Activated CD8-positive, alpha-beta memory T cell treated with anti-CD3 and anti-CD28 coated beads for 1 hour (primary cell): ENCODE data around the gene IFT74.
"Not testable (repeated sequence)": the region's sequence is repeated elsewhere in the genome, so short reads cannot be mapped to it uniquely, and the experiment has no call there.

Experiments used
- DNase-seq, 2 donors: peaks; one replicate each; pipeline ENCODE4 v3.0.0-alpha.2; 2020; ENCODE audit warnings: low read depth in 1 of 2; ENCODE audit errors: extremely low read depth in 1 of 2

The IFT74 gene

DNA sequence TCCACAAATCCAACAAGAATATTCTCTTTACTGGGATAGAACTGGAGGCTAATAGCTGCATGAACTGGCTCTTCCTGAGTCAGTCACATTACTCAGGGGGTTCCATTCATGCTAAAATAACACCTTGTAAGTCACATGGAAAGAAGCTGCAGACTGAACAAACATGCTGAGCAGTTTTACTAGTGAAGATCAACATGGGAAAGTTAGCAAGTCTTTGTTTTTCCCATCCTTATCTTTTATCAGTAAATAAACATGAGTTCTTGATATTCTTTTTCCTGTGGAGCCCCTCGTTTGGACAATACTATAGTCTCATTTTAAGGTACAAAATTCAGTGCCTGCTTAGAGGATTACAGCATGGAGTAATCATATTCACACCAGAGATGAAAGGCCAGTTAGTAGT is 109.1 kb downstream of the IFT74 start:
- DNase-seq = no peak

DNA sequence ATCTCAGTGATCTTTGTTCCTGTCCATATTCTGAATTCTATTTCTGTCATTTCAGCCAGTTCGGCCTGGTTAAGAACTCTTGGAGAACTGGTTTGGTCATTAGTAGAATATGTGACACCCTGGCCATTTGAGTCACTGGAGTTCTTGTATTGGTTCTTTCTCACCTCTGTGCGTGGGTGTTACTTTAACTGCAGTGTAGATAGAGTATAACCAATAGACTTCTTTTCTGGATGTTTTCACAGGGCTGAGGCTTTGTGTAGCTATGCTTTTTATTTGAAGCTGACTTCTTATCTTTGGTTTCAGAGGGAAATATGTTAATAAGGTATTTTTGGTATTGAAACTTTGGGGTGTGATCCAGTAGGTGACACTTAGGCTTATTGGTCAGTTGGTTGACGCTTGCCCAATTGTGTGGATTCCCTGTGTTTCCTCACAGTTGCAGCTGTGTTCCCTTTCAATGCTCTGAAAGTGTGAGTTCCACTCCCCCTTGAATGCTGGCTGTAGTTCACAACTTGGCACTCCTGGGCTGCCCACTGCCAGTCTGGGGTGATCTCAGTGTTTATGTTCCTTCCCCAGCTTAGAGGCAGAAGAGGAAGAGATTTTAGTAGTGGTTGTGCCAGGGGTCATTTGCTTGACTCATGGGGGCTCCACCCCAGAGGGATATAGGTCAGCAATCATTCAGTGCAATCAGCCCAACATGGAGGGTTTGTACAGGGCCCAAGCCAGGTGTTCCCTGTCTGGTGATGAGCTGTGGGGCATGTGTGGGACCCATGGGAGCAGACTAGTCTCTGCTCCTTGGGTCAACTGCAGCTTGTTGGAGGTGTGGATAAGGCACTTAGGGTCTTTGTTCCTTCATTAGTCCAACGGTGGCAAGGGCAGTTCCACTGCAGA is 117.9 kb downstream of the IFT74 start:
- no peak for DNase-seq

DNA sequence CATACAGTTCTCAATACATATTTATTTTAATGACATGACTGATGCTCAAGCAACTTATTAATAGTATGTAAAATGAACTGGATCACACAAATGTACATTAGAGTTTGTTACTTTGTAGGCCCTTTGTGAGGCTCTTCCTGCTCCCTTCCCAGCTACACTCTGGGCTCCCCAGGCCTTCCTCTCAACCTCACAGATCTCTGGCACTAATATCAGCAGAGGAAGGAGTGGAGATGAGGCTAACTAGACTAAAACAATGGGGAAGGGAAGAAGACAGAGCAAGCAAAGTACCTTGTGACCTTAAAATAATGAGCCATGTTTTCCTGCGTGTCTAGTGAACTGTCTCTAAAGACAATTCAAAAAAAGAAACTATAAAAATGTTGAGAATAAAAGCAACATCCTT is 122.5 kb downstream of the IFT74 start:
- DNase-seq = no peak

DNA sequence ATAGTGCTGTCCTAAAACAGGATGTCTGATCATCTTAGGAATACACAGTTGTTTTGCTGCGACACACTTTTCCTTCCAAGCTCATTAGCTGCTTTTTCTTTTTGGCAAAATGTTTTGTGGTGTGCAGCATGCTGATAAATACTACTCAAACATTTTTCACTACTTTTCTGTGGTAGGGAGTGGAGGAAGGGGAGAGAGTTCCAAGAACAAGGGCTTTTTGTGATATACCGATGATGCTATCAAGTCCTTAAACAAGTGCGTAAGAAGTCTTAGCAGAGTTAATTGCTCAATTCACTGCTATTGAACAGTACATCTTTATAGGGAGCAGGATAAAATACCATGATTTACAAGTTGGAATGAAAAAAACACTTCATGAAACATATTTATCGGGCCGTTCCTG is 129.2 kb downstream of the IFT74 start:
- DNase-seq = no peak

DNA sequence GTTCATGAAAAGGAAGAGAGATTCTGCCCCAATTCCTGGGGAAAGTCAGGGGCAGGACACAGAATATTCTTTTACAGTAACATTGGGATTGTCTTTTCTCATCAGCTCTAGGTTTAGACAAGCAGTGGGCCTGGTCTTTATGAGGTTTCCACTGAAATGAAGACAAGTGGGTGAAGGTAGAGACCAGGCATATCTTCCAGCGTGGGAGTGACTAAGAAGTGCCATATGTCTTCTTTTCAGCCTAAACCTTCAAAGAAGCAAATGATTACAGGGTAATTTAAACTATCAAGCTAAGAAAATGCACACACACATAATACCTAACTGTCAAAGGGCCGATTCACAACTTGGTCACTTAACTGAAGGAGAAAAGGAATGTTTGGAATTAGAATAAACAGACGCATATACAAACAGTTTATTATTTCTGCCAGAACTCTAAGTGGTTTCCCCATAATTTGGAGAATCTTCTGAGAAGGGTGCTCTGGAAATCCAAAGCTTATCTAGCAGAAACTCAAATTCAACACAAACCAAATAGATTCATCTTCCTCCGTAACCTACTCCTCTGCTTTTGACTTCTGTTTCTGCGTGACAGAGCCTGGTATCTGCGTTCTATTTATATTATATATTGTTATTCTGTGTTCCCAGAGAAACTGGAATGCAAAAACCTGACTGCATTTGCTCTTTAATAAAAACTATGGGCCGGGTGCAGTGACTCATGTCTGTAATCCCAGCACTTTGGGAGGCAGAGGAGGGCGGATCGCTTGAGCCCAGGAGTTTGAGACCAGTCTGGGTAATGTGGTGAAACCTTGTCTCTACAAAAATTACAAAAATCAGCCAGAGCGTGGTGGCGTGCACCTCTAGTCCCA is 130.8 kb downstream of the IFT74 start:
- DNase-seq = no peak

DNA sequence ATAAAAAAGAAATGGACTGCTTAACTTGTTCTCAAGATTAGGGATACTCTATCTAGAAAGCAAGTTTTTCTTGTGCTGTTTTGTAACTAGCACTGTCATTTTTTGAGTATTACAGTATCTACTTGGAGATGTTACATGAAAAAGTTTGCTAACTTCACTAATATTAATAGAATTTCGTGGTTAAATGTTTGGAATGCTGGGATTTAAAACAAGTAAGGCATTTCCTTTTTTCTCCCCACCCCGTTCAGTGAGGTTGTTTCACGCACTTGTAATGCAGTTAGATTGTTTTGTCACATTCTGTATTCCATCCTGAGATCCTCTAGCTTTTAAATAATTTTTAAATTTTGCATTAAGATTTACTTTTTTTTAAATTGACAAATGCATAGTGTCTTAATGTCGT is 132.8 kb downstream of the IFT74 start:
- DNase-seq = no peak

DNA sequence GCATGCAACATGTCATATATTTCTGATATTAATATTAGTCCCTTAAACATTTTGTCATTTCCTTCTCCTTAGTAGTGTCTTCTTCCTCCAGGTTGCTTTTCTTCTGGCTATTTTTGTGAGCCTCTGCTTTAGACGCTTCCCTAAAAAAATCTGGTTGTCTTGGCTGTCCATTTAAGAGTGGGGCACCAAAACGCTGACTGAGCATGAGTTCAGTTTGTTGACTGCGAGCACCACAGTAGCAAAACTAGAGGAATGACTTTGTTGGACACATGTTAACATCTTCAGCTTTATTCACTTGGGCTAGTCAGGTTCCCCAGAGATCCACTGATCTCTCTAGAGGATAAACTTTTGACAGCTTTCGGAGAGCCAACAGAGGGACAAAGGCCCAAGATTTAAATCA is 133.5 kb downstream of the IFT74 start:
- no peak for DNase-seq

DNA sequence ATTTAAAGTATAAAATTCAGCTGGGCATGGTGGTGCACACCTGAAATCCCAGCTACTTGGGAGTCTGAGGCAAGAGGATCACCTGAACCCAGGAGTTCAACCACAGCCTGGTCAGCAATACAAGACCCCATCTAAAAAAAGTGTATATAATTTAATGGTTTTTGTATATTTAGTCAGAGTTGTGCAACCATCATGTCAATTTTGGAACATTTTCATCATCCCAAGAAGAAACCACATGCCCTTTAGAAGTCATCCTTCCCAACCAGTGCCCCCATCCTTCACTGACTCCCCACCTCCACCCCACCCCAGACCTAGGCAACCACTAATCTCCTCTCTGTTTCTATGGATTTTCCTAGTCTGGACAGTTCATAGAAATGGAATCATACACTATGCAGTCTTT is 134.0 kb downstream of the IFT74 start:
- no peak for DNase-seq

DNA sequence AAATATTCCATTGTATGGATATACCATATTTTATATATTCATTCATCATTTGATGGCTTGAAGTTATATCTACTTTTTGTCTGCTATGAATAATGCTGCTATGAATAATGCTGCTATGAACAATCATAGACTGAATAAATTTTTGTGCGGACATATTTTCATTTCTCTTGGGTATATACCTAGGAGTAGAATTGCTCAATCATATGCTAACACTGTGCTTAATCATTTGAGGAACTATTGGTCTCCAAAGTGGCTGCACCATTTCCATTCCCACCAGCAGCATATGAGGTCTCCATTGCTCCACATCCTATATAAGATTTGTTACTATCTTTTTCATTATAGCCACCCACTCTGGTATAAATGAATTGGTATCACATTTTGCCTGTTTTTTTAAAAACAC is 134.5 kb downstream of the IFT74 start:
- DNase-seq = no peak

DNA sequence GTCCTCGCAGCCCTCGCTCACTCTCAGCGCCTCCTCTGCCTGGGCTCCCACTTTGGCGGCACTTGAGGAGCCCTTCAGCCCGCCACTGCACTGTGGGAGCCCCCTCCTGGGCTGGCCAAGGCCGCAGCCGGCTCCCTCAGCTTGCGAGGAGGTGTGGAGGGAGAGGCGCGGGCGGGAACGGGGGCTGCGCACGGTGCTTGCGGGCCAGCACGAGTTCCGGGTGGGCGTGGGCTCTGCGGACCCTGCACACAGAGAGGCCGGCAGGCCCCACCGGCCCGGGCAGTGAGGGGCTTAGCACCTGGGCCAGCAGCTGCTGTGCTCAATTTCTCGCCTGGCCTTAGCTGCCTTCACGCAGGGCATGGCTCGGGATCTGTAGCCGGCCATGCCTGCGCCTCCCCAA is 136.3 kb downstream of the IFT74 start:
- DNase-seq = not testable (repeated sequence)

DNA sequence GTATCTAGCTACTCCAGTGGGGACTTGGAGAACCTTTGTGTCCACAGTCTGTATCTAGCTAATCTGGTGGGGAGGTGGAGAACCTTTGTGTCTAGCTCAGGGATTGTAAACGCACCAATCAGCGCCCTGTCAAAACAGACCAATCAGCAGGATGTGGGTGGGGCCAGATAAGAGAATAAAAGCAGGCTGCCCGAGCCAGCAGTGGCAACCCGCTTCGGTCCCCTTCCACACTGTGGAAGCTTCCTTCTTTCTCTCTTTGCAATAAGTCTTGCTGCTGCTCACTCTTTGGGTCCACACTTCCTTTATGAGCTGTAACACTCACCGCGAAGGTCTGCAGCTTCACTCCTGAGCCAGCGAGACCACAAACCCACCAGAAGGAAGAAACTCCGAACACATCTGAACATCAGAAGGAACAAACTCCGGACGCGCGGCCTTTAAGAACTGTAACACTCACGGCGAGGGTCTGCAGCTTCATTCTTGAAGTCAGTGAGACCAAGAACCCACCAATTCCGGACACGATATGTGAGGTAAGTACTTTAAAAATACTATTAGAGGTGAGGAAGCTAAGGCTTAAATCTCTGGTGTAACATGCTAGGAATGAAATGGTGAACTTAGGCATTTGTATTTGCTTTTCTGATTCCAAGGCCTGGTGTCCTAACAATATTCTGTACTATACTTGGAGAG is 137.3 kb downstream of the IFT74 start:
- not testable (repeated sequence) for DNase-seq

DNA sequence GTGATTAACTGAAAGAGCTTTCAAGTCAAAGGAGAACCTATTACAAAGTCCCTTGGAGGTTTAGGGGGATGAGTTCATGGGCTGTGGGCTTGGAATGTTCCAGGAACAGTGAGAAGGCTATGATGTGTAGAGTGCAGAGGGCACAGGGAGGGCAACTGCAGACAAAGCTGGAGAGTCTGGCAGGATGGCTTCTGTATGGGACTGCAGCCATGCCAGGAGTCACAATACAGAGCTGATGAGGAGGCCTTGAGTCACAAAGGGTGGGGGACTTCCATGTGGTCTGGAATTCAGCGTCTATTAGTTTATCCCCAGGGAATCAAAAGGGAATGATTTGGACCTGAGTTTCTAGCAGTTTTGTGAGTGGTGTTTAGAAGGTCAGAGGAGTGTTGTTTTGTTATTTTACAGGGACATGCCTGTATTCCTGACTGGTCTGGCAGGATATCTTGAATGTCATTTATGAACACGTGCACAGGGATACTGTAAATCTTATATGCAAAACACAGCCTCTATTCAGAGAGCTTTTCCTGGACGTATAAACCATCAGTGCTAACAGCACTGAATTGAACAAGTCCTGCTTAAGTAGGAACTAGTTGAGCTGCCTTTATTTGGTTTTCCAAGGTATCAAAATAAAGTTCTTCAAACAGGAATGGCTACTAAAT is 138.6 kb downstream of the IFT74 start:
- DNase-seq = no peak

DNA sequence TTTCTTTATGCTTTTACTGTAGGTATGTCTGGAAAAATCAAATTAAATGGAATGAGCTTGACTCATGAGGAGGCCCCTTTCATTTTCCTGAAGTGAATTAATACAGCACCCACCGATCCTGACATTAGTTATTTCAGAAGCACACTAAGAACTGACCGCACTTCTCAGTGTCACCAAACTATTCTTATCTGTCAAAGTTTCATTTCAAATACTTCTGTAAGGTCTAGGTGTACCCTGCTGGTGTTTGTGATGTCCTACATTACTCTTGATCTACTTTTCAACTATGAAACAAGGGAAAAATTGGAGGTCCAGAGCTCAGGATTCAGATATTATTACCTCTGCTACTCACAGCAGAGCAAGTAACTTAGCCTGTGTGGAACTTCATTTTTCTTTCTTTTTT is 151.0 kb downstream of the IFT74 start:
- DNase-seq = no peak

DNA sequence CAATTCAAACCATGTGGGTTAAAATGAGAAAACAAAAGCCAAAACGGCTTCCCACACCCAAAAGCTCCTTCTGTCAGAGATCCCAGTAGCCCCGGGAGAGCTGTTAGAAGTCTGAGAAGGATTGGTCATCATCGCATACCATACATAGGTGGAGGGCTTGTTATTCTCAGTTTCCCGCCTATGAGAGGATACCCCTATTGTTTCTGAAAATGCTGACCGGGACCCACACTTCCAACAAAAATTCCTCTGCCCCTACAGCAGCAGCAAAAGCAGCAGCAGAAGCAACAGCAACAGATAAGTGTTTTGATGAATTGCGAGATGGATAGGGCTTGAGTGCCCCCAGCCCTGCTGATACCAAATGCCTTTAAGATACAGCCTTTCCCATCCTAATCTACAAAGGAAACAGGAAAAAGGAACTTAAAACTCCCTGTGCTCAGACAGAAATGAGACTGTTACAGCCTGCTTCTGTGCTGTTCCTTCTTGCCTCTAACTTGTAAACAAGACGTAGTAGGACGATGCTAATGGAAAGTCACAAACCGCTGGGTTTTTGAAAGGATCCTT is 152.8 kb downstream of the IFT74 start, which contains the start of gene TEK:
Gene TEK (plus strand): TSS at position 245 of the 561 bp plus-strand sequence. CDS start 366 bp downstream, outside the sequence.
- DNase-seq = no peak

DNA sequence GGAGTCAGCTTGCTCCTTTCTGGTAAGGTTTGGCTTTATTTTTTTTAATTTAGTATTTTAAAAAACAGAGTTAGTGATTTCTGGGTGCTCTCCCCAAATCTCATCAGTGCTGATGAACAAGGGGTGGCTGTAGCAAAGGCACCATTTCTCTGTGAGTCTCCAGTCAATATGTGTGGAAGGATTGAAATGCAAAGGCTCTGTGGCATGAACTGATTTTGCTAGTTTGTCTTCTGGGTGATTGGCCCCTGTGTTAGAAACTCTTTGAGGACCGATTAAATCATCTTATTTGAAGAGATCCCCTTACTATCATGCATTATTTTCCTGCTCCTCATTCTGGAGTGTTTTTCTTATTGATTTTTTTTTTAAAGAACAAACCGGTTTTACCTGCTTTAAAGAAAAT is 153.4 kb downstream of the IFT74 start:
- DNase-seq = no peak

DNA sequence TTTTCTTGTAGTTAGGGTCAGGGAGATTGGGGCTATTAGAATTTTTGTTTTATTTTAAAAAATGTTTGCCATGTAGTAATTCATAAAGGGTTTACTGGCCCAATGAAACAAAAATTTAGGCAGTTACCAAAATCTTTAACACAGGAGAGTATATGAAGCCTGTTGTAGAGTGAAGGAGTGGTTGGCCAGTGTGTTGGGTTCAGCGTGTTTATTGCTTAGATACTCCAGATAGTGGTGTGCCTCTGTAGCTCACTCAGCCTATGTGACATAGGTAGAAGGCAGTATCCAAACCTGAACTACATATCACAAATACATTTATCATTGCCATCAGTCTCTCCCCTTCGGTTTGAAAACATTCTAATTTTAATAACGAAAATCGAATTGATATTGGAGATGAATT is 154.0 kb downstream of the IFT74 start:
- no peak for DNase-seq

DNA sequence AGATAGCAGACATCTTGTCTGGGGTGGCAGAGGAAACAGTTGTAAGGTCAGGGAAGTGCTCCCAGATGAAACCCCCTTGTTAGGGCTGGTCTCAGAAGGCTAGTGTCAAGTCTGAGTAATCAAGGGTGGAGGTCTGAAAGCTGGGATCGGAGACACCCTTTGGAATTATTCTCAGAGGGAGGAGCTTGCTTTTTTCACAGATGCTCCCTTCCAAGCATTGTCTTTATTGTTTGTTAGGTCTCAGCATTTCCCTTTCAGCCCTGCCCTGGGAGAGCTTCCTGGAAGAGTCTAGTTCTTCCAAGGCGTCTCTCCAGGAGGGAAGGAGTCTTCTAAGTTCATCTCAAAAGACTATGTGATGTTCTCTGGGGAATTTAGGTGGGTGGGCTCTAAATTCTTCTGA is 156.0 kb downstream of the IFT74 start:
- DNase-seq = no peak
